ENCODE results near the gene SPATA33. TPM values are rescaled to one million over a fixed set of nuclear protein-coding genes. Genes with fewer than 3 reads are reported as not detected.

The SPATA33 gene
- total RNA-seq, 1 experiment from 2014 or later = 7.2 TPM

DNA sequence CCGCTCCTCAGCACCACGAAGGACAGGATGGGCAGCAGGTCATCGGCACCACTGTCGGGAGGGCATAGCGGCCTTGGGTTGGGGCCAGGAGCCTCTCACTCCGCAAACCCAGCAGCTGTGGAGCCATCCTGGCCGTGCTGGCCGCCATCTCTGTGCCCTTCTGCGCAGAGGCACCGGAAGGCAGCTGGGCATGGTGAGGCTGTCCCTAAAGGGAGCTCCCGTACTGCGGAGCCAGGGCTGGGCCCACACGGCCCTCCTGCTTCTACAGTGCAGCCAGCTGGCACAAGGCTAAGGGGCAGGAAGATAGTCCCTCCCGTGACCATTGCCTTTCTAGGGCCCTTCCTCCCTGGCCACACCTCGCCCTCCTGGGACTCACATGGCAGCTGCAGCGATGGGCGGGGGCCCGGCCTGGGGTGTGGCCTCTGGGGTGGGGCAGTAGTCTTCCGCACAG, 50.9 kb downstream of the SPATA33 start:
- intact Hi-C loops (cut with micrococcal nuclease) = no loop called here
- DNase-seq (ENCODE audit: unreplicated experiment) = no peak
- Mint-ChIP-seq H3K4me3 (ENCODE audit: unreplicated experiment) (no peak overlapping the region), H3K36me3 (ENCODE audit: insufficient read depth, unreplicated experiment) (peaks cover 4% of the 10 kb centered on the region), H3K9me3 (ENCODE audit: unreplicated experiment) (no peaks in the 10 kb centered on the region), H3K27ac (ENCODE audit: low read depth, unreplicated experiment) (no peak overlapping the region), H3K4me1 (ENCODE audit: insufficient read depth, unreplicated experiment) (no peaks in the 10 kb centered on the region), H3K27me3 (ENCODE audit: insufficient read depth, unreplicated experiment) (no peaks in the 10 kb centered on the region)
- POLR2A ChIA-PET = interaction anchor here (2.3 kb wide), 1 partner anchor 8 kb away, joined by 7 read pairs; no protein-coding TSS in a partner anchor
- CTCF ChIA-PET = interaction anchor here (0.7 to 1.9 kb wide), 3 partner anchors 8 to 152 kb away, joined by 3 to 7 read pairs (median 4); no protein-coding TSS in a partner anchor
- BruUV-seq (replicated peaks) = no TSS peak
- TF ChIP-seq, protein P1, sequence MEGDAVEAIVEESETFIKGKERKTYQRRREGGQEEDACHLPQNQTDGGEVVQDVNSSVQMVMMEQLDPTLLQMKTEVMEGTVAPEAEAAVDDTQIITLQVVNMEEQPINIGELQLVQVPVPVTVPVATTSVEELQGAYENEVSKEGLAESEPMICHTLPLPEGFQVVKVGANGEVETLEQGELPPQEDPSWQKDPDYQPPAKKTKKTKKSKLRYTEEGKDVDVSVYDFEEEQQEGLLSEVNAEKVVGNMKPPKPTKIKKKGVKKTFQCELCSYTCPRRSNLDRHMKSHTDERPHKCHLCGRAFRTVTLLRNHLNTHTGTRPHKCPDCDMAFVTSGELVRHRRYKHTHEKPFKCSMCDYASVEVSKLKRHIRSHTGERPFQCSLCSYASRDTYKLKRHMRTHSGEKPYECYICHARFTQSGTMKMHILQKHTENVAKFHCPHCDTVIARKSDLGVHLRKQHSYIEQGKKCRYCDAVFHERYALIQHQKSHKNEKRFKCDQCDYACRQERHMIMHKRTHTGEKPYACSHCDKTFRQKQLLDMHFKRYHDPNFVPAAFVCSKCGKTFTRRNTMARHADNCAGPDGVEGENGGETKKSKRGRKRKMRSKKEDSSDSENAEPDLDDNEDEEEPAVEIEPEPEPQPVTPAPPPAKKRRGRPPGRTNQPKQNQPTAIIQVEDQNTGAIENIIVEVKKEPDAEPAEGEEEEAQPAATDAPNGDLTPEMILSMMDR (IDR thresholded peaks at IDR 0.05; ENCODE audit: unreplicated experiment) = no peak

DNA sequence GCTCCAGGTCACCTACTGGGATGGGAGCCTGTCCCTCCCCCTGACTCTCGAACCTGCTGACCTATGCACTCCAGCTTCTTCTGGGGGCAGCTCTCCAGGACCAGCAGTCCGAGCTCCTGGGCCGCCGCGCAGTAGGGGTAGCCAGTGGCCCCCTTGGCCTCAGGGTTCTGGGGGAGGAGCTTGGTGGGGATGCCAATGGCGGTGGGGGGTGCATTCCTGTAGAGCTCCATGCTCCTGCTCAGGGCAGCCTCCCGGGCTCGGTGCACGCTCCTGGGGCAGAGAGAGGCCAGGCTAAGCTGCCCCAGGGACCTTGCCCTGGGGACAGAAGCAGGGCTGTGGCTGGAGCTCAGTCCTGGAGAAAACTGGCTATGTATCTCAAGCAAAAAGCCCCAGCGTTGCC, 51.5 kb downstream of the SPATA33 start:
- no TSS peak for BruUV-seq (replicated peaks)
- ChIA-PET POLR2A (interaction anchor here (1.1 to 2.3 kb wide), 3 partner anchors 9 to 14 kb away, joined by 3 to 7 read pairs (median 3); no protein-coding TSS in a partner anchor), CTCF (interaction anchor here (0.6 to 1.9 kb wide), 5 partner anchors 9 to 156 kb away, joined by 3 to 7 read pairs (median 4); no protein-coding TSS in a partner anchor)
- Mint-ChIP-seq H3K36me3 (ENCODE audit: insufficient read depth, unreplicated experiment) (peaks cover 10% of the 10 kb centered on the region), H3K4me1 (ENCODE audit: insufficient read depth, unreplicated experiment) (no peaks in the 10 kb centered on the region), H3K27me3 (ENCODE audit: insufficient read depth, unreplicated experiment) (no peaks in the 10 kb centered on the region), H3K9me3 (ENCODE audit: unreplicated experiment) (no peaks in the 10 kb centered on the region), H3K4me3 (ENCODE audit: unreplicated experiment) (no peak overlapping the region), H3K27ac (ENCODE audit: low read depth, unreplicated experiment) (no peak overlapping the region)
- intact Hi-C loops (cut with micrococcal nuclease) = no loop called here
- no peak for DNase-seq (ENCODE audit: unreplicated experiment)
- TF ChIP-seq, protein P1 (IDR thresholded peaks at IDR 0.05; ENCODE audit: unreplicated experiment) = no peak

DNA sequence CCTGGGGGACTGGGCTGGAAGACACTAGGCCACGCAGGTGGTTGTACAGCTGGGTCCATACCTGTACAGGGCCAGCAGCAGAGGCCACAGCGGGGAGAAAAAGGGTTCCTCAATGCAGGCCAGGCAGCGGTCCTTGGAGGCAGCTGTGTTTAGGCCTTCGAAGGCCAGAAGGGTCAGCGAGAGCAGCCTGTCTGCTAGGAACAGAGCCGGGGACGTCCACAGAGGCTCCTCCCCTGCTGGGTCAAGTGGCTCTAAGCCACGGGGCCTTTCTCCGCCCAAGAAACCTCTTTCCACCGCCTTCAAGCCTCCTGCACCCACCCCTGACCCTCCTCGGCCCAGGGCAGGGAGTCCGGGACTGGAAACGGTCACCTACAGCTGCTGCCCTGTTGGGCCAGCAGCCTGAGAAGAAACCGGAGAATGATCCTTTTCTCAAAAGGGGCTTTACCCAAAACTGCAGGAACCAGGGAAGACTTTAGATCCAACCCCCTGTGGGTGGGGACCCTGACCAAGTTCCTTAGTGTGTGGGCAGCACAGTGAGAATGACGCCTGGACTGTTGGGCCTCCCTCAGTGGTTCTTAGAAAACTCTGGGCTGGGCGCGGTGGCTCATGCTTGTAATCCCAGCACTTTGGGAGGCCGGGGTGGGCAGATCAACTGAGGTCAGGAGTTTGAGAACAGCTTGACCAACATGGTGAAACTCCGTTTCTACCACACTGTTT, 52.2 kb downstream of the SPATA33 start:
- no peak for DNase-seq (ENCODE audit: unreplicated experiment)
- H3K36me3 Mint-ChIP-seq (ENCODE audit: insufficient read depth, unreplicated experiment) = peaks cover 17% of the 10 kb centered on the region
- TF ChIP-seq, protein P1 (IDR thresholded peaks at IDR 0.05; ENCODE audit: unreplicated experiment) = no peak
- no TSS peak for BruUV-seq (replicated peaks)
- POLR2A ChIA-PET = interaction anchor here (0.9 to 2.3 kb wide), 5 partner anchors 7 to 15 kb away, joined by 3 to 7 read pairs (median 3); partner anchors contain the start of gene VPS9D1
- H3K4me3 Mint-ChIP-seq (ENCODE audit: unreplicated experiment) = no peak overlapping the region
- CTCF ChIA-PET = interaction anchor here (0.7 to 1.9 kb wide), 4 partner anchors 10 to 150 kb away, joined by 3 to 7 read pairs (median 4); no protein-coding TSS in a partner anchor
- no peaks in the 10 kb centered on the region for H3K27me3 Mint-ChIP-seq (ENCODE audit: insufficient read depth, unreplicated experiment)
- intact Hi-C loops (cut with micrococcal nuclease) = no loop called here
- H3K4me1 Mint-ChIP-seq (ENCODE audit: insufficient read depth, unreplicated experiment) = no peaks in the 10 kb centered on the region
- no peak overlapping the region for H3K27ac Mint-ChIP-seq (ENCODE audit: low read depth, unreplicated experiment)
- H3K9me3 Mint-ChIP-seq (ENCODE audit: unreplicated experiment) = no peaks in the 10 kb centered on the region
